Psoas muscle (tissue), 8 donors: Measurements from ENCODE around the gene SUSD4. TPM values are rescaled to one million over a fixed set of nuclear protein-coding genes. Genes with fewer than 3 reads are reported as not detected.

Experiments used
- ATAC-seq, 4 donors: fragments of 200-7000 bp; cut with Tn5 transposase; one replicate each; pipeline ENCODE4 v1.9.1; 2020; ENCODE audit warnings: moderate library complexity in 3 of 4, mild to moderate bottlenecking in 2 of 4
- DNase-seq, 2 donors: peaks; one replicate each; pipeline ENCODE4 v3.0.0-alpha.2; 2020
- H3K27ac ChIP-seq: fragments of 200-600 bp; one replicate; pipeline ENCODE4 v1.8.0; 2022
- H3K27me3 ChIP-seq, 3 donors: fragments of 200-600 bp in 1 of 3; one replicate each; pipeline versions ENCODE4 v1.6.1 to v1.8.0; 2013 to 2022; ENCODE audit warnings: low read length in 2 of 3, mild to moderate bottlenecking in 2 of 3, moderate library complexity in 1 of 3; ENCODE audit not compliant: insufficient read depth in 3 of 3
- H3K36me3 ChIP-seq, 2 donors: fragments of 200-600 bp in 1 of 2; one replicate each; pipeline versions ENCODE4 v1.6.1 to v1.8.0; 2013 to 2022; ENCODE audit warnings: low read depth in 1 of 2, mild to moderate bottlenecking in 1 of 2, moderate library complexity in 1 of 2; ENCODE audit not compliant: insufficient read depth in 1 of 2
- H3K4me1 ChIP-seq: fragments of 200-600 bp; one replicate; pipeline ENCODE4 v1.8.0; 2022
- H3K4me3 ChIP-seq: fragments of 200-600 bp; one replicate; pipeline ENCODE4 v1.8.0; 2022; ENCODE audit warnings: mild to moderate bottlenecking
- H3K9me3 ChIP-seq: fragments of 200-600 bp; one replicate; pipeline ENCODE4 v1.8.0; 2022
- CTCF ChIP-seq: fragments of 200-600 bp; IDR thresholded peaks from one replicate; pipeline ENCODE4 v1.8.0; 2022; ENCODE audit warnings: antibody characterized with exemption
- WGBS, 3 donors: extraction: QIAGEN DNeasy Blood & Tissue Kit; methylation state at CpG; one replicate each; pipeline versions ENCODE4 v1.1.6 to v1.1.7; 2013; 5-methylcytosine and 5-hydroxymethylcytosine counted together
- intact Hi-C, 2 donors: fragments of 100-400 bp; cut with DNase I; formaldehyde crosslinking; loops; one replicate each; pipeline versions ENCODE4 v1.11.0 to v1.14.2; 2022
- polyA plus RNA-seq, 3 donors: library from polyadenylated mRNA; stranded (reverse); fragments of 200-250 nt; gene quantifications; one replicate each; pipeline ENCODE4 v1.2.3, GENCODE V29; 2013
- total RNA-seq, 4 donors: library from RNA; stranded (reverse); fragmentation: NEBNext Ultra II Directional in 2 of 4; extraction: Animal tissue kit (Norgen Biotek cat#: 25700) in 2 of 4; gene quantifications; one replicate each; pipeline versions ENCODE4 v1.2.1 to v1.2.4, GENCODE V29; 2021 to 2023
- donor health status: healthy with polysubstance abuse.
- donor health status: DM: no; HTN: no; CAD: no; lungs with moderate emphysema.
- donor health status: Bipolar disorder and iron deficiency.
- donor health status: healthy.
- donor health status: DM: yes; HTN: yes; CAD: no.
- donor health status: DM: no; HTN: no; CAD: no.
- donor health status: DM: no; HTN: no; CAD: no.
- donor health status: DM: yes; HTN: yes; CAD: no.

SUSD4 gene
- total and polyA plus RNA-seq, 7 donors: 0.08 to 3.9 (median 0.21) TPM

- 44 to 48% (median 47%) methylated on average over 8 of the region's 8 CpGs for WGBS, 3 donors
- Histone ChIP-seq H3K4me3 (no peak overlapping the region), H3K4me1 (no peaks in the 10 kb centered on the region), H3K9me3 (no peaks in the 10 kb centered on the region), H3K36me3 (no peaks in the 10 kb centered on the region), H3K27ac (no peak overlapping the region), H3K27me3 (no peaks in the 10 kb centered on the region)
- DNase-seq (no peak), ATAC-seq (no peak)
- intact Hi-C loops: no loop called here
- no peak for TF ChIP-seq CTCF
These were observed 142.3 kb downstream of the SUSD4 start for GRCh38 chr1:223221686-223222085.

GRCh38 chr1:223219846-223220610 lies 143.9 kb downstream of the SUSD4 start:
- intact Hi-C loops: no loop called here
- Histone ChIP-seq H3K4me3 (no peak overlapping the region), H3K4me1 (no peaks in the 10 kb centered on the region), H3K27ac (no peak overlapping the region), H3K27me3 (no peaks in the 10 kb centered on the region), H3K36me3 (no peaks in the 10 kb centered on the region), H3K9me3 (no peaks in the 10 kb centered on the region)
- no peak for TF ChIP-seq CTCF
- DNase-seq (no peak), ATAC-seq (no peak)
- 80 to 86% (median 85%) methylated on average over 4 of the region's 4 CpGs for WGBS, 3 donors

GRCh38 chr1:223219318-223219635 lies 144.7 kb downstream of the SUSD4 start:
- no peak for TF ChIP-seq CTCF
- Histone ChIP-seq H3K27ac (no peak overlapping the region), H3K36me3 (no peaks in the 10 kb centered on the region), H3K4me3 (no peak overlapping the region), H3K4me1 (no peaks in the 10 kb centered on the region), H3K9me3 (no peaks in the 10 kb centered on the region), H3K27me3 (no peaks in the 10 kb centered on the region)
- intact Hi-C loops: no loop called here
- no peak for DNase-seq
- ATAC-seq: no peak

- intact Hi-C loops: loop anchor here in 1 of 2 donors (2.0 kb wide), 1 partner anchor 57 kb away; no protein-coding TSS in a partner anchor
- Histone ChIP-seq H3K27ac (no peak overlapping the region), H3K9me3 (no peaks in the 10 kb centered on the region), H3K4me1 (no peaks in the 10 kb centered on the region), H3K4me3 (no peak overlapping the region), H3K36me3 (no peaks in the 10 kb centered on the region), H3K27me3 (no peaks in the 10 kb centered on the region)
- ATAC-seq (no peak), DNase-seq (no peak)
- WGBS, 3 donors: 87 to 97% (median 90%) methylated on average over 4 of the region's 4 CpGs
- TF ChIP-seq CTCF: no peak
These were observed 146.2 kb downstream of the SUSD4 start for GRCh38 chr1:223217781-223218180.
